Urinary bladder (tissue), 4 donors: Measurements from ENCODE around the gene MYRFL. TPM values are rescaled to one million over a fixed set of nuclear protein-coding genes. Genes with fewer than 3 reads are reported as not detected.
A peak's percentile ranks its signal among the peaks of the same experiment; 100 is the strongest.

Experiments
- DNase-seq: peaks from one replicate; pipeline ENCODE4 v3.0.0-alpha.2; 2015; ENCODE audit errors: extremely low spot score
- H3K27ac ChIP-seq: one replicate; pipeline ENCODE4 v1.5.1; 2013; ENCODE audit warnings: low read depth, mild to moderate bottlenecking, moderate library complexity
- H3K36me3 ChIP-seq: one replicate; pipeline ENCODE4 v1.6.1; 2013; ENCODE audit warnings: mild to moderate bottlenecking, moderate library complexity; ENCODE audit not compliant: insufficient read depth
- H3K4me1 ChIP-seq: one replicate; pipeline ENCODE4 v1.6.1; 2013; ENCODE audit warnings: mild to moderate bottlenecking, moderate library complexity; ENCODE audit not compliant: insufficient read depth
- H3K4me3 ChIP-seq: one replicate; pipeline ENCODE4 v1.5.1; 2013; ENCODE audit warnings: low read depth, low read length
- WGBS: extraction: QIAGEN DNeasy Blood & Tissue Kit; methylation state at CpG from one replicate; pipeline ENCODE4 v1.1.7; 2013; 5-methylcytosine and 5-hydroxymethylcytosine counted together
- polyA plus RNA-seq: library from polyadenylated mRNA; stranded (reverse); fragments of 200-250 nt; gene quantifications from one replicate; pipeline ENCODE4 v1.2.3, GENCODE V29; 2013
- total RNA-seq: library from RNA; depleted of rRNA; stranded (reverse); fragments of >200 nt; gene quantifications from one replicate; pipeline ENCODE4 v1.2.3, GENCODE V29; 2014
- donor health status: healthy with polysubstance abuse.
- donor health status: healthy.

Gene MYRFL
- total and polyA plus RNA-seq, 2 donors, result 0.85 TPM; not detected in 1

DNA sequence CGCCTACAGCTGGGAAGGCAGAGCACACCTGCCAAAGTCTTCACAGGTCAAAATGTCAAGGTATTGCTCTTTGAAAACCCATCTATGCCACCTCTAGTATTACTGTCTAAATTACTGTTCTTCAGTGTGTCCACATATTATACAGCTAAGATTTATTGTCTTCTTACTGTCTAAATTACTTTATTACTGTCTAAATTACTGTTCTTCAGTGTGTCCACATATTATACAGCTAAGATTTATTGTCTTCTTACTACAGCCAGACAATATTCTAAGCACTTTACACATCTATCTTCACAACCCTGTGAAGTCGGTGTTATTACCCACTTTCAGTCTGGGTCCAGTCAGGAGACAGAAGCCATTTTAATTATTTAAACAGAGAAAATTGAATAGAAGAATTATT lies 173.9 kb downstream of the MYRFL start:
- 96% methylated on average over 2 of the region's 2 CpGs for WGBS
- Histone ChIP-seq H3K27ac (no peak overlapping the region), H3K4me1 (no peaks in the 10 kb centered on the region), H3K4me3 (no peak overlapping the region), H3K36me3 (no peaks in the 10 kb centered on the region)
- DNase-seq, result no peak

DNA sequence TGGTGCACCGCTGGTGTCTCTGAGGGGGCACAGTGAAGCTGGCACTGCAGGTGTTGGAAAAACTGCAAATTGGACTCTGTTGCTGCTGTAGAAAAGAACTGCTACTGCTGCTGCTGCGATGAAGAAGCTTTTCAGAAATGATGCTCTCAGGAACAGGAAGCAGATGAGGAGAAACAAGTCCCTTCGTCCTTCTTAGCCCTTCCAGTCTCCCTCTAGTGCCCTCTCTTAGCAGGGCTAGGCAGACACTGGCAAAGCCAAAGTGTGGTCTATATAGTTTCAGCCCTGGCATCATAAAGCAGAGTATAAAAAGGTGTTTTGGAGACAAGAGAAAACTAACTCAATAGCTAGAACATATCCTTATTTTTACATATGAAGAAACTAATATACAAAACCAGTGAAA lies 174.5 kb downstream of the MYRFL start:
- no peaks in the 10 kb centered on the region for H3K4me1 ChIP-seq
- DNase-seq, result no peak
- no peak overlapping the region for H3K4me3 ChIP-seq
- 90% methylated on average over 3 of the region's 3 CpGs for WGBS
- H3K36me3 ChIP-seq, result no peaks in the 10 kb centered on the region
- H3K27ac ChIP-seq, result no peak overlapping the region

DNA sequence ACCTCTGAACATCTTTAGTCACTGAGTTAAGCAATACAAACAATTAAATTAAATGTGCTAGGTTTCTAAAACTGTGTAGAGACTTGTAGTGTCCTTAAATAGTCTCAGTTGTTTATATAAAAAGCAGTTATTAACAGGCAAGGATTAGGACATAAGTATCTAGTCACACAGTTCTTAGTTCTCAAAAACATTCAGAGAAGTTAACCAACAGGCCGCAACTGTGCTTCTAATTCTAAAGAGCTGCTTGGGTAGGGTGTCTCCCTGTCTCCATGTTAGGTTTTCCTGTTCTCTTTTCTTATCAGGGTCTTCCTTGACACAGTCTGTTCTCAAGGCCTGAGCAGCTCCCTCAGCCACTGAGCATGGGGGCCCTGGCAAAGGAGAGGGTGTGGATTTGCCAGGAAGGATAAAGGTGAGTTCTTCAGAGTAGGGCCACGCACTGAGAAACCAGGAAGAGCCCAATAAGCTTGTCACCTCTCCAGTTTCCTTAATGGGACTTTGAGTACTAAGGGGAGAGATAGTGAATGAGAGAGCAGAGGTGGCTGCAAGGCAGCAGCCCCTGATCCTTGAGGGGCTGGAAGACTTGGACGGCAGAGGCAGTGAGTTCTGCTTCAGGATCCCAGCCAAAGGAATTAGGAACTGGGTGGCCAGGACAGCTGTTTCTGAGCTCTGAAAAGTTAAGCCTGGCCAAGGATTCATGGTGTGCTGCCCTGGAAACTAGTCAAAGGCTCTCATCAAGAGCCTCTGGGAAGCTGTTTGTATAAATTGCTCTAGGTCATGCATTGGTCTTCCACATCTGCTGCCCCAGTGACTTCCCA lies 177.3 kb downstream of the MYRFL start:
- WGBS, result 37% methylated on average over 3 of the region's 3 CpGs
- peak; percentile 59 for DNase-seq
- H3K27ac ChIP-seq, result peak overlapping the region; percentile 40
- no peak overlapping the region for H3K4me3 ChIP-seq
- no peaks in the 10 kb centered on the region for H3K4me1 ChIP-seq
- H3K36me3 ChIP-seq, result no peaks in the 10 kb centered on the region

DNA sequence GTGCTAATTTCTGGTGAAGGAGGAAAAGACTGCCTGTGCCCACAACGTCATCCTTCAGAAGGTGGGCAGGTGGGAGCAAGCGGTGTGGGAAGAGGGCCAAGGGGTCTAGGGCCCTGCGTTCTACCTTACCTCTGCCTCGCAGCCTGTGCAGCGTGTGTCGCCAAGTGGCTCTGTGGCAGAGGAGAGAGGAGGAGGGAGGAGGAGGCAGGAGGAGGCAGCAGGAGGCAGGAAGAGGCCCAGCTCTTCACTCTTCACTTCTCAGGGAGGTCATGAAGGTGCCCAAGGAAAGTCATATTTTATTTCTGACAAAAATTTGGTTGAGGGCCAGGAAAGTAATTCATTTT lies 177.9 kb downstream of the MYRFL start:
- Histone ChIP-seq H3K36me3 (no peaks in the 10 kb centered on the region), H3K4me1 (no peaks in the 10 kb centered on the region), H3K27ac (no peak overlapping the region), H3K4me3 (no peak overlapping the region)
- no peak for DNase-seq
- WGBS, result 43% methylated on average over 6 of the region's 6 CpGs

DNA sequence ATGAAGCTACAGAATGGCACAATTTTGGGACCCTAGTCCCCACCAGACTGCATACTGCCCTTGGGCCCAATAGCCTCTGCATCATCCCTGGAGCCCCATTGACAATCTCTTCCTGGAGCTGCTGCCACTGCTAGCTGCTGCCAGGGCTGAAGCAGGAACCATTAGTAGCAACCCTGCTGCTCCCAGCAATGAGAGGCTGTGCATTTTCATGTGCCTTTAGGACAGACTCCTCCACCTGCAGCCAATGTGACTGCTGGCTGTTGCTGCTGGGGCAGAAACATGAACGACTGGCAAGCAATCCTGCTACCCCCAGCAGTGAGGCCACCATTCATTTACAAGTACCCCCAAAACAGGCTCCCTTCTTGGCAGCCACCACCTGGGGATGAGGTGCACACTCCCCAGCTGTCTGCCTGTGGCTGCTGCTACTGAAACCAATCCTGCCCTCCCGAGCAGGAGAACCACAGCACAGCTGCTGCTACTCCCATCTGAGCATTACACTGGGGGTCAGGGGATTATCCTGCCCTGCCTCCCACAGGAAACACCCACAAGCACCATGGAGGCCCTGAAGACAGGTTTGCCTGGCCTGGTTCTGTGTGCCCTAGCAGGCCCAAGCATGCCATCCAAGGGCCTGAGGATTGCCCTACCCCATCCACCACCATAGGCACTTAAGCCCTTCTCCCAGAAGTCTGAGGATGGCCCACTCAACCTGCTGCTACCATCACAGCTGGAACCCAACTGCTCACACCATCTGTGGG lies 181.0 kb downstream of the MYRFL start:
- Histone ChIP-seq H3K4me3 (no peak overlapping the region), H3K4me1 (no peaks in the 10 kb centered on the region), H3K27ac (no peak overlapping the region), H3K36me3 (no peaks in the 10 kb centered on the region)
- 84% methylated on average over 2 of the region's 2 CpGs for WGBS
- DNase-seq, result no peak

DNA sequence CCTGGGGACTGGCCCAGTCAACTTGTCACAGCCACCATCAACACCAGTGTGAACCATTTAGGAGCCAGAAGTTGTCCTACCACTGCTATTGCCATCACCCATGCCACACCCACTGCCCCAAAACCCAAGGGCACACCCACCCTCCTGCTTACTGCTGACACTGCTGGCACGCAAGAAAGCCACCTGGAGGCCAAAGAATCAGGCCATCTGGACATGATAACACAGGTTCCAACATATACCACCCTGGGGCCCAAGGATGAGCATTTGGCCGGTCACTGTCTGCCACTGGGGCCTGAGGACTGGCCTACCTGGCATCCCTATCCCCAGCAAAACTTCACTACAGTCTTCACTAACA lies 181.6 kb downstream of the MYRFL start:
- WGBS, result 48% methylated on average over 2 of the region's 2 CpGs
- Histone ChIP-seq H3K4me1 (no peaks in the 10 kb centered on the region), H3K36me3 (no peaks in the 10 kb centered on the region), H3K4me3 (no peak overlapping the region), H3K27ac (no peak overlapping the region)
- DNase-seq, result no peak

DNA sequence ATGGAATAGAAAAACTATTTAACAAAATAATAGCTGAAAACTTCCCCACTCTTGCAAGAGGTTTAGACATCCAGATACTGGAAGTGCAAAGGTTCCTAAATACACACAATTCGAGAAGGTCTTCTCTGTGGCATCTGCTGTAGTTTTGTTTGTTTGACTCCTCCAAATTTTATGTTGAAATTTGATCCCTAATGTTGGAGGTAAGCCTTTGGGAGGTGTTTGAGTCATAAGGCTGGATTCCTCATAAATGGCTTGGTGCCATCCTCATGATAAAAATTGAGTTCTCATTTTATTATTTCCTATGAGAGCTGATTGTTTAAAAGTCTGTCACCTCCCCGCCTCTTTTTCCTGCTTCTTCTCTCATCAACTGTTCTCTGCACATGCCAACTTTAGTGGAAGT lies 182.7 kb downstream of the MYRFL start:
- Histone ChIP-seq H3K4me3 (no peak overlapping the region), H3K27ac (no peak overlapping the region), H3K4me1 (no peaks in the 10 kb centered on the region), H3K36me3 (no peaks in the 10 kb centered on the region)
- WGBS, result 75% methylated on average over 2 of the region's 2 CpGs
- DNase-seq, result no peak

Other genes starting within 250 kb of the MYRFL start
- 206 TPM for gene CCT2, start 239.8 kb upstream of the MYRFL start, total RNA-seq
- gene CCT2, start 239.8 kb upstream of the MYRFL start, polyA plus RNA-seq, result 88.8 TPM
- not detected for gene LRRC10, start 214.3 kb upstream of the MYRFL start, total RNA-seq
- not detected for gene LRRC10, start 214.3 kb upstream of the MYRFL start, polyA plus RNA-seq
- 4.4 TPM for gene BEST3, start 125.9 kb upstream of the MYRFL start, total RNA-seq
- not detected for gene BEST3, start 125.9 kb upstream of the MYRFL start, polyA plus RNA-seq
- gene RAB3IP, start 86.4 kb upstream of the MYRFL start, total RNA-seq, result 19.5 TPM
- gene RAB3IP, start 86.4 kb upstream of the MYRFL start, polyA plus RNA-seq, result 3.8 TPM